ENCODE measurements around the gene ERG28. TPM values are rescaled to one million over a fixed set of nuclear protein-coding genes. Genes with fewer than 3 reads are reported as not detected.
"Not testable (repeated sequence)": the region's sequence is repeated elsewhere in the genome, so short reads cannot be mapped to it uniquely, and the experiment has no call there.

Gene ERG28
- total RNA-seq, 1 experiment from 2014 or later = 32.5 TPM

DNA sequence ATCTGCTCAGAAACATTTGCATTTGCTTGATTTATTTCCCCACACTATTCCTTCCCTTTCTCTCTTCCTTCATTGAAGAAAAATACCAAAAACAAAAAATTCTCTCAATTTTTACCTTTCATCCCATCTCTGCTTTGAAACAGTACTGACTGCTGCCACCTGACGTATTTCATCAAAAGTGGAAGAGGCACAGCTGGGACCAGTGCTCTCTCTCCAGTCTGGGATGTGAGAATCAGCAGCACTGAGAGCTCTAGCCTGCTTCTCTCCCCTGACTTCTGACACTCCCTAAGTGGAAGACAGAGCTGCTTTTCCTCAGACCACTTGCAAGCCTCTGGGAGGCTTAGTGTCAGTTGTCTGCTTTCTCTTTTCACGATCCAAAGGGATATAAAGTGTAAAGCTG, 37.2 kb upstream of the ERG28 start:
- Histone ChIP-seq H3K79me2 (ENCODE audit: low read depth) (no peaks in the 10 kb centered on the region), H3K4me2 (no peak overlapping the region), H3K27ac (no peak overlapping the region), H3K36me3 (ENCODE audit: low read depth) (peaks cover 26% of the 10 kb centered on the region; the same call in 1 of the 2 replicates), H3K4me3 (no peak overlapping the region), H3K27me3 (ENCODE audit: insufficient read depth, low read depth) (no peaks in the 10 kb centered on the region), H3K9me2 (ENCODE audit: insufficient read depth) (no peaks in the 10 kb centered on the region), H3K9me3 (ENCODE audit: insufficient read depth, low read depth) (no peaks in the 10 kb centered on the region), H4K20me1 (ENCODE audit: insufficient read depth) (no peaks in the 10 kb centered on the region), H2AFZ (no peak overlapping the region), H3K4me1 (replicated peaks; ENCODE audit: insufficient read depth) (no peaks in the 10 kb centered on the region), H3F3A (ENCODE audit: insufficient read depth, low read depth) (no peaks in the 10 kb centered on the region)
- CTCF ChIA-PET = no interaction called here
- POLR2A ChIA-PET (ENCODE audit: unreplicated experiment) = no interaction called here
- TF ChIP-seq EZH2 (IDR thresholded peaks at IDR 0.05; ENCODE audit: low read depth) = no peak
- TF ChIP-seq, protein P1, sequence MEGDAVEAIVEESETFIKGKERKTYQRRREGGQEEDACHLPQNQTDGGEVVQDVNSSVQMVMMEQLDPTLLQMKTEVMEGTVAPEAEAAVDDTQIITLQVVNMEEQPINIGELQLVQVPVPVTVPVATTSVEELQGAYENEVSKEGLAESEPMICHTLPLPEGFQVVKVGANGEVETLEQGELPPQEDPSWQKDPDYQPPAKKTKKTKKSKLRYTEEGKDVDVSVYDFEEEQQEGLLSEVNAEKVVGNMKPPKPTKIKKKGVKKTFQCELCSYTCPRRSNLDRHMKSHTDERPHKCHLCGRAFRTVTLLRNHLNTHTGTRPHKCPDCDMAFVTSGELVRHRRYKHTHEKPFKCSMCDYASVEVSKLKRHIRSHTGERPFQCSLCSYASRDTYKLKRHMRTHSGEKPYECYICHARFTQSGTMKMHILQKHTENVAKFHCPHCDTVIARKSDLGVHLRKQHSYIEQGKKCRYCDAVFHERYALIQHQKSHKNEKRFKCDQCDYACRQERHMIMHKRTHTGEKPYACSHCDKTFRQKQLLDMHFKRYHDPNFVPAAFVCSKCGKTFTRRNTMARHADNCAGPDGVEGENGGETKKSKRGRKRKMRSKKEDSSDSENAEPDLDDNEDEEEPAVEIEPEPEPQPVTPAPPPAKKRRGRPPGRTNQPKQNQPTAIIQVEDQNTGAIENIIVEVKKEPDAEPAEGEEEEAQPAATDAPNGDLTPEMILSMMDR (conservative IDR thresholded peaks at IDR 0.05) = no peak
- DNase-seq = no peak
- no TSS peak for BruUV-seq (replicated peaks)
- intact Hi-C loops (cut with micrococcal nuclease; ENCODE audit: unreplicated experiment) = no loop called here

DNA sequence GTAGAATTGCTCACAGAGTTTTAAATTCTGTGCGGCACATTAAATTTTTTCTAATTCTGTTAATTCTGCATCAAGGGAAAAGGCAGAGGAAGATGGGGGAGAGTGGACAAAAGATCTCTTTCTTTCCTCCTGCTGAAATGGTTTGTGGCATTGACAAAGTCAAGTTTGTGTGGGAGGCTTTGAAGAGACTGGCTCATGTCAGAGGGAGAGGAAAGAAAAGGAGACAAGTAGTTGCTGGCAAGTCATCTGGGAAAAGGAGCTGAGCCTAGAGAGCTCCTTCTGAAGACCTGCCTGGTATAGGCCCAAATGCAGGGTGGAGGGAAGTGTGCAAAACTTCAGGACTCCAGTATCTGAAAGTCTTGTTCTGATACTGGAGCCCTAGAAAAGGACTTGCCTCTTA, 36.7 kb upstream of the ERG28 start:
- H3K36me3 ChIP-seq (ENCODE audit: low read depth) = peaks cover 26% of the 10 kb centered on the region; the same call in 1 of the 2 replicates
- CTCF ChIA-PET = no interaction called here

DNA sequence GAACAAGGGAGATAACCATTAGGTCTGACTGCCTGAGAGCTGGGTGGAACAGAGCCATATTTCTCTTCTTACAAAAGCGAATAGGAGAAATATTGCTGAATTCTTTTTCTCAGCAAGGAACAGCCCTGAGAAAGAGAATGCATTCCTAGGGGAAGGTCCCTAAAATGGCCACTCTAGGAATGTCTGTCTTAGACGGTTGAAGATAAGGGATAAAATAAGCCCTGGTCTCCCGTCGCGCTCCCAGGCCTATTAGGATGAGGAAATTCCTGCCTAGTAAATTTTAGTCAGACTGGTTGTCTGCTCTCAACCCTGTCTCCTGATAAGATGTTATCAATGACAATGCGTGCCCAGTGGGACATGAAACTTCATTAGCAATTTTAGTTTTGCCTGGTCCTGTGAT, 34.3 kb upstream of the ERG28 start:
- H3K4me3 ChIP-seq; H4K20me1 ChIP-seq (ENCODE audit: insufficient read depth); DNase-seq; H3F3A ChIP-seq (ENCODE audit: insufficient read depth, low read depth); H3K9me3 ChIP-seq (ENCODE audit: insufficient read depth, low read depth); H2AFZ ChIP-seq; H3K79me2 ChIP-seq (ENCODE audit: low read depth); POLR2A ChIA-PET (ENCODE audit: unreplicated experiment); H3K4me1 ChIP-seq (replicated peaks; ENCODE audit: insufficient read depth); CTCF ChIA-PET; H3K27me3 ChIP-seq (ENCODE audit: insufficient read depth, low read depth); BruUV-seq (replicated peaks); H3K9me2 ChIP-seq (ENCODE audit: insufficient read depth); intact Hi-C loops (cut with micrococcal nuclease; ENCODE audit: unreplicated experiment); H3K4me2 ChIP-seq; H3K27ac ChIP-seq: not testable (repeated sequence)
- peaks cover 38% of the 10 kb centered on the region for H3K36me3 ChIP-seq (ENCODE audit: low read depth)

More for the DNA sequence above, 36.7 kb upstream of the ERG28 start:
- POLR2A ChIA-PET (ENCODE audit: unreplicated experiment) = no interaction called here
- Histone ChIP-seq H4K20me1 (ENCODE audit: insufficient read depth) (no peaks in the 10 kb centered on the region), H3K79me2 (ENCODE audit: low read depth) (no peaks in the 10 kb centered on the region), H3K27ac (no peak overlapping the region), H3K9me3 (ENCODE audit: insufficient read depth, low read depth) (no peaks in the 10 kb centered on the region), H3K4me3 (no peak overlapping the region), H3K27me3 (ENCODE audit: insufficient read depth, low read depth) (no peaks in the 10 kb centered on the region), H2AFZ (no peak overlapping the region), H3K9me2 (ENCODE audit: insufficient read depth) (no peaks in the 10 kb centered on the region), H3F3A (ENCODE audit: insufficient read depth, low read depth) (no peaks in the 10 kb centered on the region), H3K4me2 (no peak overlapping the region), H3K4me1 (replicated peaks; ENCODE audit: insufficient read depth) (no peaks in the 10 kb centered on the region)
- no peak for DNase-seq
- TF ChIP-seq EZH2 (IDR thresholded peaks at IDR 0.05; ENCODE audit: low read depth) = no peak
- TF ChIP-seq, protein P1 (conservative IDR thresholded peaks at IDR 0.05) = no peak
- BruUV-seq (replicated peaks) = TSS peak; percentile 17
- intact Hi-C loops (cut with micrococcal nuclease; ENCODE audit: unreplicated experiment) = no loop called here

DNA sequence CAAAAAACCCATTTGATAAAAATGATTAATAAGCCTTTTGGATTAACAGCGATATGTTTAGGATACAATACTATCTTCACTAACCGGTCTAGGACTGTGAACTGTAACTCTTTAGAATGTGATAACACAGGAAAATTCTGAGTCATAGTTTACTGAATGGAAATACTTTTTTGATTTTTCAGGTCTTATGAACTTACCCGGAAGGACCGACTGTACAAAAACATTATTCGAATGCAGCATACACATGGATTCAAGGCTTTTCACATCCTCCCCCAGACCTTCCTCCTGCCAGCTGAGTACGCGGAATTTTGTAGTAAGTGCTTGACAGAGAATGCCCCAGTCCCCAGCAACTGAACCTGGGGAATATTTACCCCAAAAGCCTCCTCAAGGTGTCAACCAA, 29.3 kb upstream of the ERG28 start:
- POLR2A ChIA-PET (ENCODE audit: unreplicated experiment) = no interaction called here
- BruUV-seq (replicated peaks) = no TSS peak
- no peak overlapping the region for H3K4me2 ChIP-seq

More for the DNA sequence above, 29.3 kb upstream of the ERG28 start:
- Histone ChIP-seq H3K79me2 (ENCODE audit: low read depth) (no peaks in the 10 kb centered on the region), H3K4me3 (no peak overlapping the region), H3K27ac (no peak overlapping the region), H3K9me2 (ENCODE audit: insufficient read depth) (no peaks in the 10 kb centered on the region), H3K9me3 (ENCODE audit: insufficient read depth, low read depth) (no peaks in the 10 kb centered on the region), H3K4me1 (replicated peaks; ENCODE audit: insufficient read depth) (no peaks in the 10 kb centered on the region), H3F3A (ENCODE audit: insufficient read depth, low read depth) (no peaks in the 10 kb centered on the region), H3K27me3 (ENCODE audit: insufficient read depth, low read depth) (no peaks in the 10 kb centered on the region), H2AFZ (no peak overlapping the region), H3K36me3 (ENCODE audit: low read depth) (peaks cover 39% of the 10 kb centered on the region), H4K20me1 (ENCODE audit: insufficient read depth) (no peaks in the 10 kb centered on the region)
- intact Hi-C loops (cut with micrococcal nuclease; ENCODE audit: unreplicated experiment) = no loop called here
- CTCF ChIA-PET = no interaction called here
- TF ChIP-seq, protein P1 (conservative IDR thresholded peaks at IDR 0.05) = no peak
- TF ChIP-seq EZH2 (IDR thresholded peaks at IDR 0.05; ENCODE audit: low read depth) = no peak
- no peak for DNase-seq
